Measurements from ENCODE around the gene SPZ1. TPM values are rescaled to one million over a fixed set of nuclear protein-coding genes. Genes with fewer than 3 reads are reported as not detected.

SPZ1 gene
- total RNA-seq, 1 donor from 2014 or later: not detected

GRCh38 chr5:80277191-80277590 lies 42.6 kb upstream of the SPZ1 start:
- Histone ChIP-seq H3K4me1 (no peaks in the 10 kb centered on the region), H3K79me2 (ENCODE audit: low read depth) (no peaks in the 10 kb centered on the region), H3K4me3 (no peak overlapping the region), H3K4me2 (no peak overlapping the region), H2AFZ (replicated peaks) (no peak overlapping the region), H3K9me3 (ENCODE audit: low read depth) (no peaks in the 10 kb centered on the region), H4K20me1 (ENCODE audit: low read depth) (no peaks in the 10 kb centered on the region), H3K36me3 (no peaks in the 10 kb centered on the region), H3K27me3 (no peaks in the 10 kb centered on the region), H3F3A (ENCODE audit: low read depth) (no peaks in the 10 kb centered on the region), H3K9ac (no peak overlapping the region), H3K27ac (no peak overlapping the region)
- H3K9me3 Mint-ChIP-seq: no peaks in the 10 kb centered on the region
- no peaks in the 10 kb centered on the region for H3K4me1 Mint-ChIP-seq
- no peaks in the 10 kb centered on the region for H3K36me3 Mint-ChIP-seq
- H3K27me3 Mint-ChIP-seq (ENCODE audit: insufficient read depth, low read depth): peaks cover 2% of the 10 kb centered on the region
- TF ChIP-seq, protein P1, sequence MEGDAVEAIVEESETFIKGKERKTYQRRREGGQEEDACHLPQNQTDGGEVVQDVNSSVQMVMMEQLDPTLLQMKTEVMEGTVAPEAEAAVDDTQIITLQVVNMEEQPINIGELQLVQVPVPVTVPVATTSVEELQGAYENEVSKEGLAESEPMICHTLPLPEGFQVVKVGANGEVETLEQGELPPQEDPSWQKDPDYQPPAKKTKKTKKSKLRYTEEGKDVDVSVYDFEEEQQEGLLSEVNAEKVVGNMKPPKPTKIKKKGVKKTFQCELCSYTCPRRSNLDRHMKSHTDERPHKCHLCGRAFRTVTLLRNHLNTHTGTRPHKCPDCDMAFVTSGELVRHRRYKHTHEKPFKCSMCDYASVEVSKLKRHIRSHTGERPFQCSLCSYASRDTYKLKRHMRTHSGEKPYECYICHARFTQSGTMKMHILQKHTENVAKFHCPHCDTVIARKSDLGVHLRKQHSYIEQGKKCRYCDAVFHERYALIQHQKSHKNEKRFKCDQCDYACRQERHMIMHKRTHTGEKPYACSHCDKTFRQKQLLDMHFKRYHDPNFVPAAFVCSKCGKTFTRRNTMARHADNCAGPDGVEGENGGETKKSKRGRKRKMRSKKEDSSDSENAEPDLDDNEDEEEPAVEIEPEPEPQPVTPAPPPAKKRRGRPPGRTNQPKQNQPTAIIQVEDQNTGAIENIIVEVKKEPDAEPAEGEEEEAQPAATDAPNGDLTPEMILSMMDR (IDR thresholded peaks at IDR 0.05): no peak
- no peak for TF ChIP-seq EZH2phosphoT487 (IDR thresholded peaks at IDR 0.05)
- TF ChIP-seq EZH2 (IDR thresholded peaks at IDR 0.05): no peak
- peak overlapping the region; percentile 68 for H3K27ac Mint-ChIP-seq
- DNase-seq (ENCODE audit: low spot score): no peak
- H3K4me3 Mint-ChIP-seq: no peak overlapping the region

DNA sequence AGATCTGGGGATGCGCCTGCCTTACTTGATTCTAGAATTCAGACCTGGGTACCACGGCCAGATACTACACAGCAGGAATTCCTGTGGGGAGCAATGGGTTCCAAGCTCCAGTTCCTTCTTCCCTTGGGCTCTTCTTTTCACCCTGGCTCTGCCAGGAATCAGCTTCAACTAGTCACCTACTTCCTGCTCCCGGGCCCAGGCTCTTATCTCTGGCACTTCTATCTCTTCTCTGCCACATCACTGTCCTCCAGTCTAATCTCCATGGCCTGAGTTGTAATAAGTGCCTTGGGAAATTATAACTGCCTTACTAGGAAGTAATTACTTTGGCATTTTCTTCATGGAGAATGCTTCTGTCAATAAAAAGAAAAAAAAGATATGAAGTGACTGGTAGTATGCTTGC lies 37.7 kb upstream of the SPZ1 start:
- H3K4me2 ChIP-seq: no peak overlapping the region
- no peaks in the 10 kb centered on the region for H3K27me3 ChIP-seq
- H3K27ac Mint-ChIP-seq: no peak overlapping the region
- no peaks in the 10 kb centered on the region for H3K9me3 ChIP-seq (ENCODE audit: low read depth)
- no peak overlapping the region for H3K9ac ChIP-seq
- DNase-seq (ENCODE audit: low spot score): no peak
- no peak overlapping the region for H3K4me3 ChIP-seq
- no peak overlapping the region for H3K4me3 Mint-ChIP-seq
- H3K27me3 Mint-ChIP-seq (ENCODE audit: insufficient read depth, low read depth): peaks cover 2% of the 10 kb centered on the region
- H3K79me2 ChIP-seq (ENCODE audit: low read depth): no peaks in the 10 kb centered on the region
- TF ChIP-seq EZH2 (IDR thresholded peaks at IDR 0.05): no peak
- TF ChIP-seq, protein P1 (IDR thresholded peaks at IDR 0.05): no peak
- no peak for TF ChIP-seq EZH2phosphoT487 (IDR thresholded peaks at IDR 0.05)
- H2AFZ ChIP-seq (replicated peaks): no peak overlapping the region
- no peaks in the 10 kb centered on the region for H3K36me3 Mint-ChIP-seq
- H3K4me1 Mint-ChIP-seq: peaks cover 4% of the 10 kb centered on the region
- H3K27ac ChIP-seq: no peak overlapping the region
- H3K36me3 ChIP-seq: no peaks in the 10 kb centered on the region
- peaks cover 7% of the 10 kb centered on the region for H3K4me1 ChIP-seq
- no peaks in the 10 kb centered on the region for H3F3A ChIP-seq (ENCODE audit: low read depth)
- no peaks in the 10 kb centered on the region for H3K9me3 Mint-ChIP-seq
- no peaks in the 10 kb centered on the region for H4K20me1 ChIP-seq (ENCODE audit: low read depth)

GRCh38 chr5:80283360-80283759 lies 36.4 kb upstream of the SPZ1 start:
- Histone ChIP-seq H4K20me1 (ENCODE audit: low read depth) (no peaks in the 10 kb centered on the region), H2AFZ (replicated peaks) (no peak overlapping the region), H3K27me3 (no peaks in the 10 kb centered on the region), H3K4me3 (no peak overlapping the region), H3F3A (ENCODE audit: low read depth) (no peaks in the 10 kb centered on the region), H3K79me2 (ENCODE audit: low read depth) (no peaks in the 10 kb centered on the region), H3K9ac (no peak overlapping the region), H3K9me3 (ENCODE audit: low read depth) (no peaks in the 10 kb centered on the region), H3K4me1 (peaks cover 7% of the 10 kb centered on the region), H3K36me3 (no peaks in the 10 kb centered on the region), H3K27ac (no peak overlapping the region), H3K4me2 (no peak overlapping the region)
- Mint-ChIP-seq H3K27me3 (ENCODE audit: insufficient read depth, low read depth) (peaks cover 2% of the 10 kb centered on the region), H3K36me3 (no peaks in the 10 kb centered on the region), H3K4me1 (peaks cover 4% of the 10 kb centered on the region), H3K4me3 (no peak overlapping the region), H3K9me3 (no peaks in the 10 kb centered on the region), H3K27ac (no peak overlapping the region)
- DNase-seq (ENCODE audit: low spot score): no peak
- no peak for TF ChIP-seq EZH2 (IDR thresholded peaks at IDR 0.05)
- TF ChIP-seq EZH2phosphoT487 (IDR thresholded peaks at IDR 0.05): no peak
- TF ChIP-seq, protein P1 (IDR thresholded peaks at IDR 0.05): no peak

Measured in neural progenitor cell (in vitro differentiated cells).